HEK293 (cell line): ENCODE results near the gene MXRA8.

Source experiments
- CTCF ChIA-PET: fragments of 350-600 bp; formaldehyde crosslinking; extraction: SDS; loops from one replicate; lab custom pipeline; 2021; ENCODE audit warnings: antibody characterized with exemption; lab: Yijun Ruan, JAX
- POLR2A ChIA-PET: fragments of 300-600 bp; formaldehyde crosslinking; extraction: SDS; loops from one replicate; lab custom pipeline; 2020; ENCODE audit warnings: antibody characterized with exemption, inconsistent platforms; lab: Yijun Ruan, JAX
- H3K27ac ChIP-seq: fragments of 200-500 bp; sonication (Bioruptor generic); 2 replicates; pipeline ENCODE4 v1.5.1; 2014; ENCODE audit warnings: low read depth, low read length, control low read depth, inconsistent platforms; ENCODE audit errors: extremely low read depth
- H3K36me3 ChIP-seq, 2 experiments: fragments of 200-500 bp in 1 of 2; sonication (Bioruptor generic) in 1 of 2; 1 replicate in 1 of 2; 2 replicates in 1 of 2; pipeline ENCODE4 v1.5.1; 2014 to 2017; ENCODE audit warnings: inconsistent platforms in 2 of 2, low read length in 2 of 2; ENCODE audit not compliant: control insufficient read depth in 2 of 2, insufficient read depth in 1 of 2
- H3K4me1 ChIP-seq: fragments of 200-500 bp; sonication (Bioruptor generic); 2 replicates; pipeline ENCODE4 v1.5.1; 2014; ENCODE audit warnings: mild to moderate bottlenecking, low read length, inconsistent platforms; ENCODE audit not compliant: control insufficient read depth, insufficient read depth
- H3K4me3 ChIP-seq: 2 replicates; pipeline ENCODE4 v1.5.1; 2011; ENCODE audit warnings: low read depth, mild to moderate bottlenecking, control low read depth, low read length, moderate library complexity
- H3K9me3 ChIP-seq: fragments of 200-500 bp; sonication (Bioruptor generic); 2 replicates; pipeline ENCODE4 v1.5.1; 2014; ENCODE audit warnings: low read depth, low read length, inconsistent platforms; ENCODE audit not compliant: control insufficient read depth, insufficient read depth
- EGR2 ChIP-seq: fragments of 450-650 bp; formaldehyde crosslinking; IDR thresholded peaks from 2 replicates; pipeline ENCODE4 v1.5.1; 2016; ENCODE audit warnings: low read depth, missing biosample characterization, missing genetic modification characterization
- IKZF3 ChIP-seq: fragments of 450-650 bp; IDR thresholded peaks from 2 replicates; pipeline ENCODE4 v1.5.0; 2018; ENCODE audit warnings: missing biosample characterization, mild to moderate bottlenecking, missing genetic modification characterization, moderate library complexity
- MEIS1 ChIP-seq: sonication (generic); formaldehyde crosslinking; IDR thresholded peaks from 2 replicates; pipeline ENCODE4 v1.8.1; 2022; ENCODE audit warnings: missing genetic modification reagents, mild to moderate bottlenecking, borderline replicate concordance
- ZBTB10 ChIP-seq: fragments of 450-650 bp; formaldehyde crosslinking; IDR thresholded peaks from 2 replicates; pipeline ENCODE4 v1.5.1; 2016; ENCODE audit warnings: missing biosample characterization, missing genetic modification characterization
- ZFHX2 ChIP-seq: fragments of 450-650 bp; formaldehyde crosslinking; conservative IDR thresholded peaks from 2 replicates; pipeline ENCODE4 v1.5.1; 2016; ENCODE audit warnings: missing biosample characterization, missing genetic modification characterization
- ZNF169 ChIP-seq: fragments of 450-650 bp; formaldehyde crosslinking; IDR thresholded peaks from 2 replicates; pipeline ENCODE4 v1.5.1; 2016; ENCODE audit warnings: missing biosample characterization, missing genetic modification characterization
- ZNF175 ChIP-seq: fragments of 450-650 bp; formaldehyde crosslinking; IDR thresholded peaks from 2 replicates; pipeline ENCODE4 v1.5.1; 2016; ENCODE audit warnings: missing biosample characterization, missing genetic modification characterization
- ZNF398 ChIP-seq: fragments of 450-650 bp; formaldehyde crosslinking; IDR thresholded peaks from 2 replicates; pipeline ENCODE4 v1.5.1; 2017; ENCODE audit warnings: missing biosample characterization, missing genetic modification characterization
- ZNF510 ChIP-seq: fragments of 450-650 bp; formaldehyde crosslinking; IDR thresholded peaks from 2 replicates; pipeline ENCODE4 v1.5.1; 2018; ENCODE audit warnings: mild to moderate bottlenecking, missing genetic modification characterization, missing biosample characterization; ENCODE audit not compliant: insufficient replicate concordance
- TF ChIP-seq, protein P1 (sequence below): fragments of 450-650 bp; formaldehyde crosslinking; IDR thresholded peaks from 2 replicates; pipeline ENCODE4 v1.5.1; 2016; ENCODE audit warnings: missing biosample characterization, missing genetic modification characterization

Gene MXRA8

DNA sequence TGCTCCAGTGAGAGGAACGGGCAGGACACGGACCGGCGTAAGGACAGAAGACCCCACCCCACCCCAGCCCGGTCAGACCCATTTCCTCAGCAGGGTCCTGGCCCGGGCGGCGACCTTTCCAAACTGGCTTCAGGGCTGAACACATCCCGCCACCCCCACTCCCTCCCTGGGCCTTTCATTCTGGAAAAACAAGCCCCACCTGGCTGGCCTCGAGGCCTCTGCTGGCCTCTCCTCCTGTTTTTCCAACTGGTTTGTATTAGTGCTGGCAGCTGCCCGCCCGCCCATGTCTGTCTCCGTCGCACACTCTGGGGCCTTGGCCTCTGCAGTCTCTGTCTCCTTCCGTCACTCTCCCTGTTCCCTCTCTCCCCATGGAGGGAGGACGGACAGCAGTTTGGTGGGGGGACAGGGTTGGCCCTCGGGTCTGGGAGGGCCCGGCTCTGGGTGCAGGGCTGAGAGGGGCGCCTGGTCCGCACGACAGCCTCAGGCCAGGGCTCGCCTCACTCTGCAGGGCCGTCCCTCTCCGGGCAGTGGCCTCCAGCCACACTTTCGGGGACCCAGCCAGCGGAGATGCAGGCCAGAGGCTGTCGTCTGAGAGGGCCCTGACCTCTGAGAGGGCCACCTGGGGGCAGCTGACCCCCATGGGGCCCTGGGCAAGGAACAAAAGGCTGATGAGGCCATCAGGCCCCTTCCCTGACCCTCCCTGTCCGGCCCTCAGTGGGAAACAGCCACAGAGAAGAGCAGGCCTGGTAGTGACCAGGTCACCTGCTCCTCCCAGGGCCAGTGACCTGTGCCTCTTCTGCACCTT, 1.5 kb upstream of the MXRA8 start:
- Histone ChIP-seq H3K27ac (no peak overlapping the region), H3K9me3 (no peaks in the 10 kb centered on the region), H3K36me3 (no peaks in the 10 kb centered on the region), H3K4me3 (no peak overlapping the region), H3K4me1 (no peaks in the 10 kb centered on the region)
- CTCF ChIA-PET, result interaction anchor here (0.5 kb wide), 1 partner anchor 8 kb away, joined by 3 read pairs; no protein-coding TSS in a partner anchor
- POLR2A ChIA-PET, result no interaction called here
- TF ChIP-seq, protein P1, sequence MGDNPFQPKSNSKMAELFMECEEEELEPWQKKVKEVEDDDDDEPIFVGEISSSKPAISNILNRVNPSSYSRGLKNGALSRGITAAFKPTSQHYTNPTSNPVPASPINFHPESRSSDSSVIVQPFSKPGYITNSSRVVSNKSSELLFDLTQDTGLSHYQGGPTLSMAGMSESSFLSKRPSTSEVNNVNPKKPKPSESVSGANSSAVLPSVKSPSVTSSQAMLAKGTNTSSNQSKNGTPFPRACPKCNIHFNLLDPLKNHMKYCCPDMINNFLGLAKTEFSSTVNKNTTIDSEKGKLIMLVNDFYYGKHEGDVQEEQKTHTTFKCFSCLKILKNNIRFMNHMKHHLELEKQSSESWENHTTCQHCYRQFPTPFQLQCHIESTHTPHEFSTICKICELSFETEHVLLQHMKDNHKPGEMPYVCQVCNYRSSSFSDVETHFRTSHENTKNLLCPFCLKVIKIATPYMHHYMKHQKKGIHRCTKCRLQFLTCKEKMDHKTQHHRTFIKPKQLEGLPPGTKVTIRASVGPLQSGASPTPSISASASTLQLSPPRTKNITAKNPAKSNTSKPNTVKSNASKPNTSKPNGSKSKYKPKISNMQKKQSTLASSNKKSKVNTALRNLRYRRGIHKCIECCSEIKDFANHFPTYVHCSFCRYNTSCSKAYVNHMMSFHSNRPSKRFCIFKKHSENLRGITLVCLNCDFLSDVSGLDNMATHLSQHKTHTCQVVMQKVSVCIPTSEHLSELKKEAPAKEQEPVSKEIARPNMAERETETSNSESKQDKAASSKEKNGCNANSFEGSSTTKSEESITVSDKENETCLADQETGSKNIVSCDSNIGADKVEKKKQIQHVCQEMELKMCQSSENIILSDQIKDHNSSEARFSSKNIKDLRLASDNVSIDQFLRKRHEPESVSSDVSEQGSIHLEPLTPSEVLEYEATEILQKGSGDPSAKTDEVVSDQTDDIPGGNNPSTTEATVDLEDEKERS (tag by site-specific recombination), result no peak
- no peak for TF ChIP-seq ZNF169 (tag by site-specific recombination)
- TF ChIP-seq ZNF398 (tag by site-specific recombination), result 0 out of 2 replicates have a peak, but pooled peaks have one; percentile 13
- no peak for TF ChIP-seq MEIS1 (CRISPR knock-in tag)
- TF ChIP-seq ZFHX2 (tag by site-specific recombination), result peak; percentile 34; the same call in 1 of the 2 replicates
- no peak for TF ChIP-seq ZNF510
- peak; percentile 57 for TF ChIP-seq EGR2 (tag by site-specific recombination)

- Histone ChIP-seq H3K4me1 (no peaks in the 10 kb centered on the region; the same call in 1 of the 2 replicates), H3K36me3 (no peaks in the 10 kb centered on the region), H3K4me3 (no peak overlapping the region), H3K9me3 (no peaks in the 10 kb centered on the region), H3K27ac (no peak overlapping the region)
- ChIA-PET POLR2A (no interaction called here), CTCF (interaction anchor here (0.5 kb wide), 1 partner anchor 8 kb away, joined by 3 read pairs; no protein-coding TSS in a partner anchor)
- no peak for TF ChIP-seq ZBTB10 (tag by site-specific recombination)
Observed at GRCh38 chr1:1359308-1359663, 931 bp upstream of the MXRA8 start.

- Histone ChIP-seq H3K36me3 (no peaks in the 10 kb centered on the region), H3K4me3 (no peak overlapping the region), H3K4me1 (peaks cover 7% of the 10 kb centered on the region; the same call in 1 of the 2 replicates), H3K27ac (no peak overlapping the region), H3K9me3 (no peaks in the 10 kb centered on the region)
- ChIA-PET CTCF (no interaction called here), POLR2A (no interaction called here)
- no peak for TF ChIP-seq ZNF175 (tag by site-specific recombination)
- TF ChIP-seq IKZF3 (tag by site-specific recombination), result 0 out of 2 replicates have a peak, but pooled peaks have one; percentile 52
Observed at GRCh38 chr1:1357871-1358432, 403 bp downstream of the MXRA8 start.
